ENCODE data around the gene SCN2B.

- TF ChIP-seq CTCF (IDR thresholded peaks at IDR 0.05) (no peak), POLR2A (IDR thresholded peaks at IDR 0.05) (no peak)
Observed at GRCh38 chr11:118142081-118142480, 34.4 kb downstream of the SCN2B start.

Data from uterus (tissue), 2 donors.